ENCODE data around the gene IFRD2. TPM values are rescaled to one million over a fixed set of nuclear protein-coding genes. Genes with fewer than 3 reads are reported as not detected.

IFRD2 gene
- total RNA-seq, 4 donors from 2014 or later, result 42.0 to 129 (median 56.2) TPM

DNA sequence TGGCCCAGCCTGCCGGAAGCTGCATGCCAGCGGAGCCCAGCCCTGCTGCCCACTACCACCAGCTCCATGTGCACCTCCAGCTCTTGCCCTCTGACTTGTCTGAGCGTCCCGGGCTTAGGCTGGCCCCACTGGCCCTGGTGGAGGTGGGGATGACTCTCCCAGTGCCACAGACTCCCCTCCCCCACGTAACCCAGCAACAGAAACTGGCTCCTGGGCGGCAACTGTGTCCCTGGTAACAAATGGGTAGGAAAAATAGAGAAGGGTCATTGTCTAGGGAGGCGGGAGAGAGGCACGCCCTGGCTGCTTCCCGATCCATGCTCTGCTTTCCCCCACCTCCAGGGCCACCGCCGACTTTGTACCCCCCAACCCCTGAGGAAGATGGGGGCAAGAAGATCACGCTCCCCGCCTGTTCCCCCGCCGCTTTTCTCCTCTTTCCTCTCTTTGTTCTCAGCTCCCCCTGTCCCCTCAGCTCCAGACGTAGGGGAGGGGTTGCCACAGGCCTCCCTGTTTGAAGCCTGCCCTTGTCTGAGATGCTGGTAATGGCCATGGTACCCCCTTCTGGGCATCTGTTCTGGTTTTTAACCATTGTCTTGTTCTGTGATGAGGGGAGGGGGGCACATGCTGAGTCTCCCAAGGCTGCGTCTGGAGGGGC is 34.1 kb downstream of the IFRD2 start:
- H3K9me3 ChIP-seq, result no peaks in the 10 kb centered on the region
- WGBS, 2 donors, result 46 to 48% methylated on average over 17 of the region's 17 CpGs
- peaks cover 0 to 54% (median 18%) of the 10 kb centered on the region in 3 donors for H3K36me3 ChIP-seq
- H3K4me3 ChIP-seq, result no peak overlapping the region
- TF ChIP-seq POLR2A (IDR thresholded peaks at IDR 0.05), result no peak
- peak in 1 of 2 donors; percentile 21 for TF ChIP-seq EP300 (IDR thresholded peaks at IDR 0.05)
- peaks cover 0 to 96% (median 64%) of the 10 kb centered on the region in 4 donors for H3K4me1 ChIP-seq
- no peak for DNase-seq (ENCODE audit: low spot score in 2 of 2)
- peak overlapping the region; percentile 91 to 98 (median 97) for H3K27ac ChIP-seq
- no peaks in the 10 kb centered on the region for H3K27me3 ChIP-seq

DNA sequence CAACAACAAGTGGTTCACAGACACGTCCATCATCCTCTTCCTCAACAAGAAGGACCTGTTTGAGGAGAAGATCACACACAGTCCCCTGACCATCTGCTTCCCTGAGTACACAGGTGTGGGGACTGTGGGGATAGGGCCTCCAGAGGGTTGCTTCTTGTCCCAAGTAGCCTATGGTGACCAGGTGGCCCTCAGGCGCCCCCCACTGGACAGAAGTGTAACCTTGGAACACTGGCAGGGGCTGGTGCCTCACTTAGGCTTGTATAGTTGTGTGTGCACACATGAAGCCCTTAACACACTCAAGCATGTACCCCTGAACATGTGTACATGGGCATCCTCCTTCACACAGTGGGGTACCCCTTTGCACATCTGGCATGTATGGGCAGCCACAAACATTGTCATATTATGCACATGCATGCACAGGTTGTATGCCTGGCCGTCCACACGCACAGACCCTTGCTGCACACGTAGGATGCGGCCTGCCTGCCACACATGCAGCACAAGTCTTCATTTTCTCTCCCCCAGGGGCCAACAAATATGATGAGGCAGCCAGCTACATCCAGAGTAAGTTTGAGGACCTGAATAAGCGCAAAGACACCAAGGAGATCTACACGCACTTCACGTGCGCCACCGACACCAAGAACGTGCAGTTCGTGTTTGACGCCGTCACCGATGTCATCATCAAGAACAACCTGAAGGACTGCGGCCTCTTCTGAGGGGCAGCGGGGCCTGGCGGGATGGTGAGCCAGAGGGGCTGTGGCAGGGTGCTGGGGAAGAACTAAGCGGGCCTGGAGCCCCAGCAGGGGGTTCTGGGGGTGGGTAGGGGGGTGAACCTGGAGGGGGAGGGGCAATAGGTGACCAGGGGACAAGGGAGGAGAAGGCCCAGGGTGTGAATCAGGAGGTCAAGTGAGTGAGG is 35.0 kb downstream of the IFRD2 start:
- H3K4me1 ChIP-seq, result peaks cover 0 to 96% (median 58%) of the 10 kb centered on the region in 4 donors
- WGBS, 2 donors, result 82 to 87% methylated on average over 20 of the region's 20 CpGs
- peaks cover 0 to 63% (median 26%) of the 10 kb centered on the region in 3 donors for H3K36me3 ChIP-seq
- H3K9me3 ChIP-seq, result no peaks in the 10 kb centered on the region
- no peak overlapping the region for H3K4me3 ChIP-seq
- no peaks in the 10 kb centered on the region for H3K27me3 ChIP-seq
- H3K27ac ChIP-seq, result peak overlapping the region; percentile 91 to 98 (median 97)
- no peak for TF ChIP-seq POLR2A (IDR thresholded peaks at IDR 0.05)
- no peak for TF ChIP-seq EP300 (IDR thresholded peaks at IDR 0.05)
- TF ChIP-seq, protein P1, sequence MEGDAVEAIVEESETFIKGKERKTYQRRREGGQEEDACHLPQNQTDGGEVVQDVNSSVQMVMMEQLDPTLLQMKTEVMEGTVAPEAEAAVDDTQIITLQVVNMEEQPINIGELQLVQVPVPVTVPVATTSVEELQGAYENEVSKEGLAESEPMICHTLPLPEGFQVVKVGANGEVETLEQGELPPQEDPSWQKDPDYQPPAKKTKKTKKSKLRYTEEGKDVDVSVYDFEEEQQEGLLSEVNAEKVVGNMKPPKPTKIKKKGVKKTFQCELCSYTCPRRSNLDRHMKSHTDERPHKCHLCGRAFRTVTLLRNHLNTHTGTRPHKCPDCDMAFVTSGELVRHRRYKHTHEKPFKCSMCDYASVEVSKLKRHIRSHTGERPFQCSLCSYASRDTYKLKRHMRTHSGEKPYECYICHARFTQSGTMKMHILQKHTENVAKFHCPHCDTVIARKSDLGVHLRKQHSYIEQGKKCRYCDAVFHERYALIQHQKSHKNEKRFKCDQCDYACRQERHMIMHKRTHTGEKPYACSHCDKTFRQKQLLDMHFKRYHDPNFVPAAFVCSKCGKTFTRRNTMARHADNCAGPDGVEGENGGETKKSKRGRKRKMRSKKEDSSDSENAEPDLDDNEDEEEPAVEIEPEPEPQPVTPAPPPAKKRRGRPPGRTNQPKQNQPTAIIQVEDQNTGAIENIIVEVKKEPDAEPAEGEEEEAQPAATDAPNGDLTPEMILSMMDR (IDR thresholded peaks at IDR 0.05), result peak; percentile 23 to 45 (median 43)
- no peak for DNase-seq (ENCODE audit: low spot score in 2 of 2)

DNA sequence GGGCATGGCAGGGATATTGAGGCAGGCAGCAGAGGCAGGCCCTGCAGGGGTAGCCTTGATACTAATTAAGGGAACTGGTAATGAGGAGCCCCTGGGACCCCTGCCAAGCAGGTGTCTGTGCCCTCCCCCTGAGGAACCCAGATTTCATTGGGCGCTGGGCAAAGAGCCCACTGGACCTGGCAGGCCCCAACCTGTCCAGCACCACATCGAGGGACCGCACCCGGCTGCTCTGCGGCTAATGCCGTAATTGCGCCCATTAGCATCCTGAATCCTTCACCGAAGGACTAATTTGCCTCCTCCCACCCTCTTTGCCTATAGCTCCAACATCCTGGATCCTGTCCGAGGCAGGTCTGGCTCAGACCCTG is 37.0 kb downstream of the IFRD2 start:
- Histone ChIP-seq H3K9me3 (no peaks in the 10 kb centered on the region), H3K4me3 (no peak overlapping the region), H3K27ac (peak overlapping the region; percentile 76 to 98 (median 86)), H3K36me3 (peaks cover 0 to 78% (median 26%) of the 10 kb centered on the region in 3 donors), H3K4me1 (peaks cover 0 to 96% (median 62%) of the 10 kb centered on the region in 4 donors), H3K27me3 (no peaks in the 10 kb centered on the region)
- 79 to 96% methylated on average over 9 of the region's 9 CpGs for WGBS, 2 donors
- no peak for DNase-seq (ENCODE audit: low spot score in 2 of 2)
- TF ChIP-seq EP300 (IDR thresholded peaks at IDR 0.05), result no peak

DNA sequence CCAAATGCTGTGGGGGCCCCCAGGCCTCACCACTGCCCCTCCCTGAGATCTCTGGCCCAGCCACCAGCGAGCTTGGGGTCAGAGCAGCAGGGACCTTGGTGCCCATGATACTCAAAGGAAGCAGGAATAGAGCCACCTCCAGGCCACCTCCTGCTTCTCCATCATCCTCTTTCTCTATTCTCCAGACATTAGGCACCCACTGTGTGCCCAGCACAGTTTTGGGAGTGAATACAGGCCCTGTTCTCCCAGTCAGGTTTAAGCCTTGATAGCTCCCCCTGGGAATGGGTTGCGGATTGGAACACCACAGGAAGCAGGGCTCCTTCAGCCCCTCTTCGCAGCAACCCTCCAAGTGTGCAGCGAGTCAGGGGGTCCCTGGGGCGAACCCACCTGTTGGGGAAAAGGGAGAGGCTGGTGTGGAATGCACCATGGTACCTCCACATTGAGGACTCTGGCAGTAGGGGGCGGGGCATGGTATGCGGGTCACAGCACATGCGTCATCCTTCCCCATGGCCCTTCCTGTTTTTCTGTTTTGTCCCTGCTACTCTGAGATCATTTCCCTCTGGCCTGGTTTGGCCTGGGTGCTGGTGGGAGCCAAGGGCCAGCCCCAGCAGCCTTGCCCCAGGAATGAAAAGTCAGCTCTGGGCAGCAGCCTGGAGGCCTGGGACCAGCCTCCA is 37.5 kb downstream of the IFRD2 start:
- Histone ChIP-seq H3K4me1 (peaks cover 0 to 99% (median 65%) of the 10 kb centered on the region in 4 donors), H3K27me3 (no peaks in the 10 kb centered on the region), H3K36me3 (peaks cover 0 to 78% (median 26%) of the 10 kb centered on the region in 3 donors), H3K27ac (peak overlapping the region; percentile 76 to 98 (median 86)), H3K4me3 (no peak overlapping the region), H3K9me3 (no peaks in the 10 kb centered on the region)
- TF ChIP-seq, protein P1 (IDR thresholded peaks at IDR 0.05), result no peak
- TF ChIP-seq POLR2A (IDR thresholded peaks at IDR 0.05), result peak in 1 of 2 donors; percentile 39
- TF ChIP-seq EP300 (IDR thresholded peaks at IDR 0.05), result peak; percentile 40 to 76
- peak; percentile 63 to 68 for DNase-seq (ENCODE audit: low spot score in 2 of 2)
- WGBS, 2 donors, result 55 to 63% methylated on average over 8 of the region's 8 CpGs

DNA sequence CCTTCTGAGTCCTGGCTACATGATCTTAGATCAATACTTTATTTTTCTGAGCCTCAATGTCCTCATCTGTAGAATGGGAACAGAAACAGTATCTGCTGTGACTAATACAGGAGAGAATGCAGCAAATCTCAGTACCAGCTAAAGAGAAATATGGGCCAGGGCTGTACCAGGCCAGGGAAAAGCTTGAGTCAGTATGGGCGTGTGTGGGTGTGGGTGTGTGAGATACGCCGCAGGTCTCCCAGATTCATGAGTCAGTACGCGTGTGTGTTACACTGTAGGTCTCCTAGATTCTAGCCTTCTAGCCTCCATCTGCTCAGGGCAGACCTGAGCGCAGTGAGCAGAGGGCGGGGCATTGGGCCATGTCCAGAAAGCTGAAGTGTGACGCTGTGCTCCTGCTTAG is 41.0 kb downstream of the IFRD2 start:
- no peaks in the 10 kb centered on the region for H3K27me3 ChIP-seq
- 72% methylated on average over 8 of the region's 8 CpGs for WGBS, 2 donors
- peaks cover 0 to 65% (median 12%) of the 10 kb centered on the region in 3 donors for H3K36me3 ChIP-seq
- TF ChIP-seq, protein P1 (IDR thresholded peaks at IDR 0.05), result no peak
- no peak for TF ChIP-seq POLR2A (IDR thresholded peaks at IDR 0.05)
- TF ChIP-seq EP300 (IDR thresholded peaks at IDR 0.05), result no peak
- no peaks in the 10 kb centered on the region for H3K9me3 ChIP-seq
- peak overlapping the region in 3 of 4 donors; percentile 13 to 96 (median 84) for H3K27ac ChIP-seq
- no peak for DNase-seq (ENCODE audit: low spot score in 2 of 2)
- peaks cover 0 to 99% (median 76%) of the 10 kb centered on the region in 4 donors for H3K4me1 ChIP-seq
- H3K4me3 ChIP-seq, result no peak overlapping the region
